ENCODE results near the gene EHD4. TPM values are rescaled to one million over a fixed set of nuclear protein-coding genes. Genes with fewer than 3 reads are reported as not detected.

The EHD4 gene
- polyA plus RNA-seq, 4 donors, result 16.6 to 18.2 (median 17.1) TPM

DNA sequence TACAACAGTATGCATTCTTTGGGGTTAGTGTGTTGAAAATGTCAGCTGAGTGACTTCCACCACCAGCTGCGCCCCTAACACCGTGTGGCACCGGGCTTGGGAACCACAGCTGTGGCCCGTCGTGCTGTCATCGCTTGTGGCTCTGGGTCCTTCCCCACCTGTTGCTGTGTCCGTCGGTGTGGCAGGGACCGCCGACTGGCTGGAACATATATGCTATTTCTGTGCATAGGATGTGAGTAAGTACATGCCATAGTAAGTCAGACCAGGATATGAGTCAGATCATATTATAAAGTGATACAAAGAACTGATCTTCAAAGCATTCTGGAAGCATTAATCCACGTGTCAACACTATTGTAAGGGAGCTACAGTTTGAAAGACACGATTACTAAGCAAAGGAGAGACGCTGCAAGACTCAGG, 31.9 kb downstream of the EHD4 start:
- no peak for DNase-seq (ENCODE audit: low read depth in 4 of 4, low spot score in 2 of 4)

- no peak for DNase-seq (ENCODE audit: low read depth in 4 of 4, low spot score in 2 of 4)
These were observed 32.4 kb downstream of the EHD4 start for GRCh38 chr15:41939986-41940385.

DNA sequence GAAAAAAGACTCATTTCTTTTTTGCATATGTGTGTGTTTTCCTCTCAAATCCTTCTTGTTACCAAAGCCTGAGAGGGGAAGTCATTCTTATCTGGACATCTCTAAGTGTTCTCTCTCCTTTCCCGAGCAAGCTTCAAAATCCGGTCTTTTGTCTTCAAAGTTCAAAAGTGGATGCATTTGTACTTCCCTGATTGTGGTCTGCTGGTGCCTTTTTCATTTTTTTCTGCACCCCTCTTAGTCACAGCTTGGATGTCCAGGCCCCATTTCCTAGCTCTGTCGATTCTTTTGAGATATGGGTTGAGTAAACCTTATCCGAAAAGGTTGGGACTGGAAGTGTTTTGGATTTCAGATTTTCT, 34.8 kb downstream of the EHD4 start:
- no peak for DNase-seq (ENCODE audit: low read depth in 4 of 4, low spot score in 2 of 4)

- DNase-seq (ENCODE audit: low read depth in 4 of 4, low spot score in 2 of 4), result no peak
These were observed 35.4 kb downstream of the EHD4 start for GRCh38 chr15:41936649-41937567.

- no peak for DNase-seq (ENCODE audit: low read depth in 4 of 4, low spot score in 2 of 4)
These were observed 36.2 kb downstream of the EHD4 start for GRCh38 chr15:41936155-41936554.

- DNase-seq (ENCODE audit: low read depth in 4 of 4, low spot score in 2 of 4), result no peak
These were observed 36.8 kb downstream of the EHD4 start for GRCh38 chr15:41935566-41936020.

DNA sequence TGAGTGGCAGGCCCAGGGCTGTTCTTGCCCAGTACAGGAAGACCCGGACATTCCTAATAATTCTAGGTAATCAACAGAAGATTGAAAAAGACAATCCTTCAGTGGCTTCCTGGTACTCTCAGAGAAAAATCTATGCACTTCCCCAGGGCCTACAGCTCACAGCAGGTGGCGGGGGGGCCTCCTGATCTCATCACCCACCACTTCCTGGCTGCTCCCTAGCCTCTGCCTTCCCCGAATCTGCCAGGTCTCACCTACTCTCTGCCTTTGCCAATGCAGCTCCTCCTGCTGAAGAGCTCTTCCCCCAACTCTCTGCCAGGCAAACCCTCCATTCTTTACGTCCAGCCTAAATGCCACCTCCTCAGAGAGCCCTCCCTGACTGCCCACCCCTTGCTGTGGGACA, 37.5 kb downstream of the EHD4 start:
- DNase-seq (ENCODE audit: low read depth in 4 of 4, low spot score in 2 of 4), result no peak

DNA sequence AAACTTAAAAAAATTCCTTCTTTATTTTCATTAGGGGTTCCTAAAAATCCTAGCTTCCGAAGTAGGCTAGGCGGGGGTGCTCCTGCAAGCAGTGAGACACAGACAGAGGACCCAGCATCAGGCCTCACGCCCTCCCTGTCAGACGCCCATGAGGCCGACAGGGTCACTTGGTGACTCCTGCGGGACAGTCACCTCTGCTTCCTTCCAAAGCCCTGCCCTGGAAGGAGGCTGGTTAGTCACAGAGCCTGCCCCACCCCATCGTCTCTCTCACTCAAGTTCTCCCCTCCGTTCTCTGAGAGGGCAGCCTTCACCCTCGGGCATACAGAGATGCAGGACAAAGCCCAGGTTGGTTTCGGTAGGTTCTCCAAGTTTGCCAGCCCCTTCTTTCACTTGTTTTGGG, 38.6 kb downstream of the EHD4 start:
- DNase-seq (ENCODE audit: low read depth in 4 of 4, low spot score in 2 of 4), result no peak

DNA sequence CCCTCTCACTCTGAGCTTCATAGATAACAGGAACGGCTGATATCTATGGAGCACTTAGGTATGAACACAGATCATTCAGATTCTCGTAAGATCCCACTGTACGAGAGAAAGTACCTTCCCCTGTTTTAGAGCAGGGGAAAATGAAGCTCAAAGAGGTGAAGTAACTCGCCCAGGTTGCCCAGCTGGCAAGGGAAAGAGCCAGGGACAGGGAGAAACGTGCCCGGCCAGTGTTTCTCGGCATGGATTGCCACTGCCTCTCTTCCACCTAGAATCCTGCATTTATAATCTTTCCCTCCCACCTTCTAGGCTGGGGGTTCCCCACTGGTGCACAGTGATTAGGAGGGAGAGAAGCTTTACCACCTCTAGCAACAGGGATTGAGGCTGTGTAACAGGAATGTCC, 39.0 kb downstream of the EHD4 start:
- DNase-seq (ENCODE audit: low read depth in 4 of 4, low spot score in 2 of 4), result no peak

GRCh38 chr15:41932511-41933289, 39.7 kb downstream of the EHD4 start:
- no peak for DNase-seq (ENCODE audit: low read depth in 4 of 4, low spot score in 2 of 4)

DNA sequence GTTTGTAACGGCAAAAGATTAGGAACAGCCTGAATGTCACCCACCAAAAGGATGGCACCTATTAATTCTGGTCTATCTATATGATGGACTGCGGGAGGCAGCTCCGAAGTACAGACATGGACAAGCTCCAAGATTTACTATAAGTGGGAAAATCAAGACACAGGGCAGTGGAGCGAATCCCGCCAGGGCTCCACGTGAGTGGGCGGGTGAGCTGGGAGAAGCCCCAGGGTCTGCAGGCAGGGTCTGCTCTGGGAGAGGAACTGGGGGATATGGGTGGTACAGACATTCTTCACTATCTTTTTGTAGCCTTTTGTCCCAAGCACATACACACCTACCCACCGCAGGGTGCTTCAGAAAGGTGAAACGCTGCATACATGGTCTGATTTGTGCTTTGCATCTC, 40.3 kb downstream of the EHD4 start:
- no peak for DNase-seq (ENCODE audit: low read depth in 4 of 4, low spot score in 2 of 4)

DNA sequence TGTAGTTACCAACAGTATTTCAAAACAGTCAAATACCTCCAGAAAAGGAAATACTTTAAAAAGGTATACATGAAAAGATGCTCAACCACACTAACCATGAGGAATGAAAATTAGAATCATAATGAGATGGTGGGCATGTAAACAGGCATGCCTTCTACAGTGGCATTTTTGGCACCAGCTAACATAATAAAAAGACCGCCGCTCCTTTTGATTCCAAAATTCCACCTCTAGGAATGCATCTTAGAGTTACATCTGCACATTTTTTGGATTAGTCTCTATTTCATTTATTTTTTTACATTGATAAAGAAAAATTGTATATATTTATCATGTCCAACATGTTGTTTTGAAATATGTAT, 41.5 kb downstream of the EHD4 start:
- no peak for DNase-seq (ENCODE audit: low read depth in 4 of 4, low spot score in 2 of 4)

- DNase-seq (ENCODE audit: low read depth in 4 of 4, low spot score in 2 of 4), result no peak
These were observed 42.0 kb downstream of the EHD4 start for GRCh38 chr15:41930221-41930866.

DNA sequence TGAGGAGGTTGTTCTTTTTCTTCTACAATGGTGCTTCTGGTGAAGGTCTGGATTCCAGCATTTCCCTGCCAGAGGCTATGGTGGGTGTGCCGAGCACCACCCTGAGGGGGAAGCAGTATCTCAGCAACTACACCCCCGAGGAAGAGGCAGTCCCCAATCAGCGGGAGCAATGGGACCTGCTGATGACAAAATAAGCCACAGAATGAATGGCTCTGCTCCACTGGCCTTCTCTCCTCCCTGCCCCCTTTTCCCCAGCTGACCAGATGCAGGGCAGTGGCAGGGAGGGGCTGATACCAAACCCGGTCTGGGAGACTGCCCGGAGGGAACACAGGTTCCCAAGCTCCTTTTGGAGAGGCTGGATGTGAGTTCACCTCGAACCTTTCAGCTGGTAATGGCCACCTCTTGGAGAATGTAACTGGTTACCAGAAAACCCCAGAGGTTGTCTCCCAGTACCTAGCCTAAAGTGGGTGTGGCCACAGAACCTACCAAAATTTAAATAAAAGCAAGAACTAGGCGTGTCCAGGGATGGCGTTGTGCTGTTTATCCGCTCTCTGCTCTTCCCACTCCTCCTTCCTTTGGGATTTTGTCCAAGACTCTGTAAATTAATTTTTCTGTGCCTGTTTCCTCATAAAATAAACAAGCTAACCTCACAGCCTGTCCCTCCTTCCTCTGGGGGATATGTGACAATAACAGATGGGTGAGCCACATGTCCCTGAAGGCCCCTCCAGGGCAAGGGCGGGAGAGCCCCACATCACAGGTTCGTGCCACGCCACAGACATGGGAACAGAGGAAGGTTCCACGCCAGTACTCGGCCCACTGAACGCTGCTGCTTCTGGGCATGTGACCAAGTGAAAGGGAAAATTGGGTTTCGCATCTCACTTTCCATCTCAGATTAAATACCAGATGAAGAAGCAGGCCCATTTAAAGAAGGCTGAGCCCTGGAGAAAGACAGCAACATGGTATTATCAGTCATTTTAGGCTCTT, 43.4 kb downstream of the EHD4 start:
- no peak for DNase-seq (ENCODE audit: low read depth in 4 of 4, low spot score in 2 of 4)

DNA sequence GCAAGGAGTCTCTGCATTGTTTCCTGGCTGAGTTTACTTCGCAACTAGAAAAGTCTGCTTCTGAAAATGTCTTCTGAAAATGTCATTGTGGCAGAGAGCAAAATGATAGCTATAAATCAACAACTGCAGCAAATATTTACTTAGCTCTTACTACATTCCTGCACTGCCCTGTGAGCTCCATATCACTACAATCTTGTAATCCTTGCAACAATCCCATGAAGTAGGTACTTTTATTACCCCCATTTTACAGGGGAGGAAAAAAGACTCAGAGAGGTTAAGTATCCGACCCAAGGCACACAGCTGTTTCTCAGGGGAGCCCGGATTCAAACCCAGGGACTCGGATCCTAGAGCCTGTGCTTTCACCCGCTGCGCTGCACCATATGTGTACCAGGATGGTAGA, 44.3 kb downstream of the EHD4 start:
- no peak for DNase-seq (ENCODE audit: low read depth in 4 of 4, low spot score in 2 of 4)

DNA sequence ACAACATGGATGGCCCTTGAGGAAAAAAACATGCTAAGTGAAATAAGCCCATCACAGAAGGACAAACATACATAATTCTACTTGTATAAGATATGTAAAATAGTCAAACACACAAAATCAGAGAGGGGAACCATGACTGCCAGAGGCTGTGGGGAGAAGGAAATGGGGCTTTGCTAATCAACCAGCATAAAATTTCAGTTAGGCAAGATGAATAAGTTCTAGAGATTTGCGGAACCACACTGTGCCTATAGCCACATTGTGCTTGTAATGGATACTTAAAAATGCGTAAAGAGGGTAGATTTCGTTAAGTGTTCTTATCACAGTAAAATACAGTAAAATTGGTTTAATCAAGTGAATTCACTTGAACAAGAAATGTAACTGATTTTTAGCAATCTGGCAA, 44.8 kb downstream of the EHD4 start:
- no peak for DNase-seq (ENCODE audit: low read depth in 4 of 4, low spot score in 2 of 4)

DNA sequence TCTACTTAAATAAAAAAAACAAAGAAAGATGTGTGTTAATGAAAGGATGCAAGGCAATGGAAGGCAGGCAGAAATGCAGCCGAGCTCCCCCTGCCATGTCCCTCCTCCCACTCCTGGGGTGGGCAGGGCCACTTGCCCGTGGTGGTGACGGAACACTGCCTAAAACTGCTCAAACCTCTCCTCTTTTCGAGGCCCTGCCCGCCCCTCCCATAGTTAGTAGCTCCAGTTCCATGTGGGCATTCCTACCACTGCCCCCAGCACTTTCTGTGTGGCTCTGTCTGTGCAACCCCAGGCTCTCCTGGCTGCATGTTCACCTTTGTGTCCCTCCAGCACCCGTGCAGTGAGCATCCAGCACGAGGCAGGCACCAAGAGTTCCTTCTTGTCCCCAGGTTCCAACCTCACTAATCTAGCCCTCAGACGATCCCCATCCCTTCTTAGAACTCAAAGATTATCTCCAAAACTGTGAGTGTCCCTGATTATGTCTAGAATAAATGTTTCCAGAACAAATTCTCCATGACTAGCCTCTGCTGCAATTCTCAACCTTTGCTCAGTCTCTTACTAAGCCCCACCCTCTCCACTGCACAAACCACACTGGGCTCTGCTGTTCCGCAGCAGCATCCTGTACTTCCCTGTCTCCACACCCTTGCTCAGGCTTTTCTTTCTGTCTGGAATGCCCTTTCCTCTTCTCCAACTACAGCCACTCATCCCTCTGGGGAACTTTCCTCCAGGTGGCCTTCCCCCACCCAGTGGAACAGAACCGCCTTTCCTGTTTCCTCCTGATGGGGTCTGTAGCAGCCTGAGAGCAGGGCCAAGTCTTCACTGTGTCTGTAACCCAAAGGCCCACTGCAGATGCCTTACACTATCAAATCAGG, 45.9 kb downstream of the EHD4 start:
- no peak for DNase-seq (ENCODE audit: low read depth in 4 of 4, low spot score in 2 of 4)

GRCh38 chr15:41925086-41925608, 47.2 kb downstream of the EHD4 start:
- no peak for DNase-seq (ENCODE audit: low read depth in 4 of 4, low spot score in 2 of 4)

DNA sequence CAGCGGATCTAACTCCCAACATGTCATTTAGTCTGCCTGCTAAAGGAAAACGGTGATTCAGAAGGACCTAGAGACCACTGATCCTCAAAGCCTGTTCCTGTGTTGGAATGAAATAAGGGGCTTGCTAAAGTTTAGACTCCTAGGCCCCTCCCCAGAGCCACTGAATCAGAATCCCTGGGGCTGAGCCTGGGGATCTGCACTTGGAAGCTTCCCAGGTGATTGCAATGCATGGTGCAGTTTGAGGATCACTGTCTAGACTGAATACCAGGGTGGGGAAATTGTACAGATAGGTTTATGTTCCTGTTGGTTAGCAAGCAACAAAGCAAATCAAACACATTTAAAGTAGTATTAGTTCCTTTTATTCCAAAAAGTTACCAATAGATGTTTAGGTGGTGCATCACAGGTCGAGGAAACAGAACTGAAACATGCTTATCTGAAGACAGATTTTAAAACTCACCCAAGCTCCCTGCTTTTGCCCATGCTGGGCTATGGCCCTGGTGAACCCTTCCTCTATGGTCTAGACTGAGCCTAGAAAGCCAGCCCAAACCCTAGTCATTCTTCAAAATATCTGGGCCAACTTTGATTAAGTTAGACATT, 48.9 kb downstream of the EHD4 start:
- no peak for DNase-seq (ENCODE audit: low read depth in 4 of 4, low spot score in 2 of 4)

Measured in left renal cortex interstitium (tissue), 4 donors.